ENCODE results near the gene OR6S1.
A peak's percentile ranks its signal among the peaks of the same experiment; 100 is the strongest.
"Not testable (repeated sequence)": the region's sequence is repeated elsewhere in the genome, so short reads cannot be mapped to it uniquely, and the experiment has no call there.

OR6S1 gene

GRCh38 chr14:20668969-20669368 is 27.5 kb upstream of the OR6S1 start:
- DNase-seq (ENCODE audit: low read depth, low spot score): no peak

- no peak for DNase-seq (ENCODE audit: low read depth, low spot score)
These were observed 26.5 kb upstream of the OR6S1 start for GRCh38 chr14:20667957-20668356.

- DNase-seq (ENCODE audit: low read depth, low spot score): not testable (repeated sequence)
These were observed 25.0 kb upstream of the OR6S1 start for GRCh38 chr14:20666400-20666961.

GRCh38 chr14:20662968-20663732 is 21.7 kb upstream of the OR6S1 start:
- peak; percentile 7 for DNase-seq (ENCODE audit: low read depth, low spot score)

GRCh38 chr14:20661197-20661596 is 19.7 kb upstream of the OR6S1 start:
- DNase-seq (ENCODE audit: low read depth, low spot score): no peak

- DNase-seq (ENCODE audit: low read depth, low spot score): no peak
These were observed 18.4 kb upstream of the OR6S1 start for GRCh38 chr14:20659813-20660395.

- no peak for DNase-seq (ENCODE audit: low read depth, low spot score)
These were observed 17.8 kb upstream of the OR6S1 start for GRCh38 chr14:20659336-20659735.

- no peak for DNase-seq (ENCODE audit: low read depth, low spot score)
These were observed 16.8 kb upstream of the OR6S1 start for GRCh38 chr14:20658246-20658645.

GRCh38 chr14:20657216-20658211 is 16.0 kb upstream of the OR6S1 start:
- DNase-seq (ENCODE audit: low read depth, low spot score): no peak

GRCh38 chr14:20656274-20656673 is 14.8 kb upstream of the OR6S1 start:
- no peak for DNase-seq (ENCODE audit: low read depth, low spot score)

- DNase-seq (ENCODE audit: low read depth, low spot score): no peak
These were observed 14.4 kb upstream of the OR6S1 start for GRCh38 chr14:20655851-20656250.

- peak; percentile 11 for DNase-seq (ENCODE audit: low read depth, low spot score)
These were observed 11.8 kb upstream of the OR6S1 start for GRCh38 chr14:20652996-20653975.

- DNase-seq (ENCODE audit: low read depth, low spot score): no peak
These were observed 4.0 kb upstream of the OR6S1 start for GRCh38 chr14:20645481-20645880.

GRCh38 chr14:20644520-20644919 is 3.0 kb upstream of the OR6S1 start:
- no peak for DNase-seq (ENCODE audit: low read depth, low spot score)

GRCh38 chr14:20642755-20643154 is 1.3 kb upstream of the OR6S1 start:
- DNase-seq (ENCODE audit: low read depth, low spot score): not testable (repeated sequence)

GRCh38 chr14:20642182-20642581 is 691 bp upstream of the OR6S1 start:
- no peak for DNase-seq (ENCODE audit: low read depth, low spot score)

- DNase-seq (ENCODE audit: low read depth, low spot score): peak; percentile 73
These were observed 8.4 kb downstream of the OR6S1 start for GRCh38 chr14:20632831-20633691.

GRCh38 chr14:20632448-20632830 is 9.1 kb downstream of the OR6S1 start:
- DNase-seq (ENCODE audit: low read depth, low spot score): no peak

- DNase-seq (ENCODE audit: low read depth, low spot score): peak; percentile 54
These were observed 9.6 kb downstream of the OR6S1 start for GRCh38 chr14:20631880-20632389.
